CD4-positive, alpha-beta T cell treated with Interferon alpha-2 for 1 hour (primary cell): ENCODE results near the gene RASGEF1C.
"Not testable (repeated sequence)": the region's sequence is repeated elsewhere in the genome, so short reads cannot be mapped to it uniquely, and the experiment has no call there.

ENCODE experiments used
- DNase-seq, 2 donors: peaks; one replicate each; pipeline ENCODE4 v3.0.0-alpha.2; 2020 to 2022

Gene RASGEF1C

DNA sequence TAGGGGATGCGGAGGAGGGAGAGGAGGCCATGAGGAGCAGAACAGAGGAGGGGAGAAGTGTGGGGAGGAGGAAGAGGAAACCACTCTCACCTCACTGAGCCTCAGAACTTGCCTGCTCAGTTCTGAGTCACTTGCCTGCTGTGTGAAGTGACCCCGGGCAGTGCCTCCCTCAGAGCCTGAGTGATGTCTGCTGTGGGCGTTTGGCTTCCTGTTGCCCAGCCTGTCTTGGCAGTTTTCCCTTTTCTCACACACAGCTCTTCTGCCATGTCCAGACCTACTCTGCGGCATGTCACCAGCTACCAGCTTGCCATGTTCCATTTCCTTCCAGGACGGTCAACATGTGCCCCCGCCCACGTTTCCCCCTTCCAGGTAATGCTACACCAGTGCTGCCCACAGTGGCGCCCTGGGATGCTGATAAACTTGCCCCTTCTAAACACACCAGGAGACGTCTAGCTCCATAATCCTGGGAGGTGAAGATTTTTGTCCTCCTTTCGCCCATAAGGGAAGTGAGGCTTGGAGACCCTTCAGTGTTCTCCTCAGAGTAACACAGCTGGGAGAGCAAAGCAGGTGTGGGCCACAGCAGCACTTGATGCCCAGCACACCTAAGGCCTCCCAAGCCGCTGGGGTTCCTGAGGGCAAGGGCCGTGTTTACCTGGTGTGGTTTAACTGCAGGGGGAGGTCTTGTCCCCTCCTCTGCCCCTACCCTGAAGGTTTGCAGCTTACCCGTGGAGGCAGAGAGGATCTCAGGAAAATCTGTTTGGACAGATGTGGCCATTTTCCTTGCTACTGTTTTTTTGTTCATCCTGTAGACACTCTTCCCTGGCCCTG is 73.7 kb downstream of the RASGEF1C start:
- DNase-seq = no peak

DNA sequence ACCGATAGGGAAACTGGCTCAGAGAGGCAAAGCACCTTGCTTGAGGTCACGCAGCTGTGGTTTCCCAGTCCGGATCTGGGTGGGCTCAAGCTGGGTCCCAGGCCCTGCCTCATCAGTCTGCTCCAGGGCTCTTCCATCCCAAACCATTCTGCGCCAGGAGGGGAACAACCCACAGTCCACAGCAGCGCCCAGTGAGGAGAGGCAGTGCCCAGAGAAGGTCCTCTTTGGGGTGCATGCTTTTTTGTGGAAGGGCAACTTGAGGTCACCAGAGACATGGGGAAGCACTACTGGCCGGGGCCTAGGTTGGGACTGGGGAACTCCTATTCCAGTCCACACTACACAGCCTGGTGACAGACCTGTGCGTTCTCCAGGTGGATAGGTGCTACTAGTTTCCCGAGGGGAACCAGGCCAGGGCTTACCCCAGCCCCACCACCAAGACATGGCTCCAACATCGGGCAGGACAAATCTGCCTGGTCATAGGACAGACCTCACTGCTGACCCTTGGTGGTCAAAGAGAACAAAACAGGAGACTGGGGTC is 75.0 kb downstream of the RASGEF1C start:
- DNase-seq = no peak

- DNase-seq = no peak
Measured at GRCh38 chr5:180133551-180133950, 75.5 kb downstream of the RASGEF1C start.

DNA sequence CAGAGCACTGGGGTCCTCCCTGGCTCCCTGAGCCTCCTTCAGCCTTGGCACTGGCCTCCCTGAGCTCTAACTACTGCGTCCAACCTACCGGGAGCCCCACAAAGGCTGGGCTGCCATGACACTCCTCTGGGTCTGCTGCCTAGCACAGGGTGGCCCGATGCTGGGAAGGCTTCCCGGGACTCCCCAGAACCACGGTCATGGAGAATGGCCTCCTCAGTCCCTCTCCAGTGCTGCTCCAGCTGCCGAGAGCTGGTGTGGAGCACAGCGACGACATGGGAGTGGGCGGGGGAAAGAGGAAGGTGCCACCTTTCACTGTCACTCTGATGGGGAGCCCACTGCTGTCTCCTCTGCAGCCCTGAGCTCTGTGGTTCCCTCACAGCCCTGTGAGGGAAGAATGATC is 76.0 kb downstream of the RASGEF1C start:
- DNase-seq = no peak

GRCh38 chr5:180130876-180131740 is 77.9 kb downstream of the RASGEF1C start:
- no peak for DNase-seq

DNA sequence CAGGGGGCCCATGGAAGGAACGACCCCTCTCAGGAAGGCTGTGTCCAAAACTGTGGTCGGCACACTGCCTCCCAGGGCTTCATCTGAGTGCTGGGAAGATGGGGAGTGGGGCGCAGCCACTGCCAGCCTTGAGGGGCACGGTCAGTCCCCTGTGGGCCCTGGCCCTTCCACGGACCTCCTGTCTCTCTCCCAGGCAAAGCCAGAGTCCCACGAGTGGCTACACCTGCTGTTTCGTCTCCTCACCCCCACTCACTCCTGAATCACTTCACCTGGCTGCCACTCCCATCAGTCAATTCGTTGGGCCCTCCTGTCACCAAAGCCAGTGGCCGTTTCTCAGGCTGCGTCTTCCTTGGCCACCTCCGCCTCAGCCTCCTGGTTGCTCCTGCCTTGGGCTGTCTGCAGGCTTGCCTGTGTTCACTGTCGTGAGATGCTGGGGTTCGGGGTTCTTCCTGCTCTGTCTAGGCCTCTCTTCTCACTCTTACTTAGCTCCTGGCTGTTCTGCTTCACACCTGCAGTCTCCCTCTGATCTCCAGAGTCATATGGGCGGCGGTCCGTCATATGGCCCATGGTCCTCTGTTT is 78.6 kb downstream of the RASGEF1C start:
- no peak for DNase-seq

- DNase-seq = no peak
Measured at GRCh38 chr5:180129291-180130190, 79.5 kb downstream of the RASGEF1C start.

DNA sequence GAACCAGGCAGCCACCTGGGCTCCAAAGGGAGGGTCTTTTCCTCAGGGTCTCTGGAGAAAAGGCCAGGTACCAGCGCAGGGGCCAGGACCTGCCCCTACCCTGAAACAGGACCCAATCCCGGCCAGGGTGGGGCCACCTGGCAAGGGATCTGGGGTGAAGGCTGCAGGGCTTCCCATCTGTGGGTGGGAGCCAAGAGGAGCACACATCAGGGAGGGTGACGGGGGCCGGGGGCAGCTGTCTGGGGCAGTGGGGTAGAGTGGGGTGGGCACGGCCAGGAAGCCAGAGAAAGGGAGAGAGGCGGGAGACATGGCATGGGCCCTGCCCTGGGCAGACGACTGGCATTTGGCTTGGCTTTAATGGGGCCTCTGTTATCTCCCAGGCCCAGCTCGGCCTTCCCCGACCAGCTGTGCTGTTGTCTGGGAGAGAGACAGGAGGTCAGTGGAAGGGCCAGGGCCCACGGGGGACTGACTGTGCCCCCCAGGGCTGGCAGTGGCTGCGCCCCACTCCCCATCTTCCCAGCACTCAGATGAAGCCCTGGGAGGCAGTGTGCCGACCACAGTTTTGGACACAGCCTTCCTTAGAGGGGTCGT is 80.2 kb downstream of the RASGEF1C start:
- DNase-seq = no peak

- no peak for DNase-seq
Measured at GRCh38 chr5:180127682-180128670, 81.0 kb downstream of the RASGEF1C start.

- peak in 1 of 2 donors; percentile 17 for DNase-seq
Measured at GRCh38 chr5:180126716-180127681, 82.0 kb downstream of the RASGEF1C start.

DNA sequence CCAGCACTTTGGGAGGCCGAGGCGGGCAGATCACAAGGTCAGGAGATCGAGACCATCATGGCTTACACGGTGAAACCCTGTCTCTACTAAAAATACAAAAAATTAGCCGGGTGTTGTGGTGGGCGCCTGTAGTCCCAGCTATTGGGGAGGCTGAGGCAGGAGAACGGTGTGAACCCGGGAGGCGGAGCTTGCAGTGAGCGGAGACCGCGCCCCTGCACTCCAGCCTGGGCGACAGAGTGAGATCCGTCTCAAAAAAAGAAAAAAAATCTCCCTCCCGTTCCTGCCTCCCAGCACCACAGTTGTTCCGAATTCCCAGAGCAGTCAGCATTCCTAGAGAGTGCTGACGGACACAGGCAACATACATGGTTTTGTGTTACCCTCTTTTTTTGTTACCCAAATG is 82.9 kb downstream of the RASGEF1C start:
- not testable (repeated sequence) for DNase-seq

GRCh38 chr5:180124662-180125061 is 84.3 kb downstream of the RASGEF1C start:
- not testable (repeated sequence) for DNase-seq

GRCh38 chr5:180122875-180123274 is 86.1 kb downstream of the RASGEF1C start:
- DNase-seq = no peak

GRCh38 chr5:180121826-180122413 is 87.1 kb downstream of the RASGEF1C start:
- DNase-seq = no peak

DNA sequence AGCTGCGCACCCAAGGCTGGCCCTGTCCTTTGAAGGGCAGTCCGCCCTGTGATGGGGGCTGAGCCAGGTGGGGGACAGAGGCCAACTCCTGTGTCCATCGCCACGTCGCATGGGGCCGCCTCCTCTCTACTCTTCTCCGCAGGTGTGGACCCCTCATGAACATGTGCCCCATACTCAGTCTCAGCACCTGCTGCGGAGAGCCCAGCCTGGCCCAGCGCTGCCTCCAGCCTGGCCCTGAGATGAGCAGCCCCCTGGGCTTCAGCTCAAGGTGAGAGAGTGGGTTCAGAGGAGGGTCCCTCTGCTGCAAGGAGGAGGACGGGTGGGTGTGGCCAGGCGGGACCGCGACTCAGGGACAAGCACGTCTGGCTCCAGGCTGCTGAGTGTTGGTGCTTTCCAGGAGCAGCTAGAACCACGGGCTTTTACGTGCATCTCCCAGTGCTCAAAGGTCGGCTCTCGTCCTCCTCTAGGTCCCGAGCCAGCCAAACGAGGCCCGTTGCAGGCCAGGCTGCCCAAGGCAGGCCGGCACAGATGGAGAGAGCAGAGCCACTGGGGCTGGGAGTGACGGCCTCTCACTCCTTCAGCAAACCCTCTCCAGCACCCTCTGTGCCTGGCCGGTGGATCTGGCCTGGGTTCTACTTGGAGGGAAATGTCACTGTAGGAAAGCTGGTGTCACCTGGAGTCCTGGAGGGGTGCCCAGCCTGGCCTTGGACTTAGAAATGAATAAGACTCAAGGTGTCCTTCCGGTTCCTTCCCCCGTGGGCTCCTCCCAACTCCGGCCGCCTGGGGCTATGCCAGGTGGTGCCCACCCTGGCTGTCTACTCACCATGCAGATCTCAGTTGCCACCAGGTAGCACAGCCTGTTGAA is 88.5 kb downstream of the RASGEF1C start:
- DNase-seq = no peak

DNA sequence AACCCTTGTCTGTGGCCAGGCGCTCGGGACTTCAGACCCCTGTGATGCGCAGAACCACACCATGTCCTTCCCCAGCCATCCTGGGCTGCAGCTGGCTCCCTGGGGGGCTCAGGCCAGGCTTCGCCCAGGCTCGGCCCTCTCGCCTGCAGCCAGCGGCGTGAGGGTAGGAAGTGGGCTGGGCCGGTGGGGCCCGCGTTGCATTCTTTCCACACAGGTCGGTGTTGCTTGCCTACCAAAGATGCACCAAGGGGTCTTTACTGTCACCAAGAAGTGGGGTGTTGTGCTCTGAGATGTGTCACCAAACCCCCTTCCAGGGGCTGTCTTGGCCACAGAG is 89.1 kb downstream of the RASGEF1C start:
- no peak for DNase-seq

DNA sequence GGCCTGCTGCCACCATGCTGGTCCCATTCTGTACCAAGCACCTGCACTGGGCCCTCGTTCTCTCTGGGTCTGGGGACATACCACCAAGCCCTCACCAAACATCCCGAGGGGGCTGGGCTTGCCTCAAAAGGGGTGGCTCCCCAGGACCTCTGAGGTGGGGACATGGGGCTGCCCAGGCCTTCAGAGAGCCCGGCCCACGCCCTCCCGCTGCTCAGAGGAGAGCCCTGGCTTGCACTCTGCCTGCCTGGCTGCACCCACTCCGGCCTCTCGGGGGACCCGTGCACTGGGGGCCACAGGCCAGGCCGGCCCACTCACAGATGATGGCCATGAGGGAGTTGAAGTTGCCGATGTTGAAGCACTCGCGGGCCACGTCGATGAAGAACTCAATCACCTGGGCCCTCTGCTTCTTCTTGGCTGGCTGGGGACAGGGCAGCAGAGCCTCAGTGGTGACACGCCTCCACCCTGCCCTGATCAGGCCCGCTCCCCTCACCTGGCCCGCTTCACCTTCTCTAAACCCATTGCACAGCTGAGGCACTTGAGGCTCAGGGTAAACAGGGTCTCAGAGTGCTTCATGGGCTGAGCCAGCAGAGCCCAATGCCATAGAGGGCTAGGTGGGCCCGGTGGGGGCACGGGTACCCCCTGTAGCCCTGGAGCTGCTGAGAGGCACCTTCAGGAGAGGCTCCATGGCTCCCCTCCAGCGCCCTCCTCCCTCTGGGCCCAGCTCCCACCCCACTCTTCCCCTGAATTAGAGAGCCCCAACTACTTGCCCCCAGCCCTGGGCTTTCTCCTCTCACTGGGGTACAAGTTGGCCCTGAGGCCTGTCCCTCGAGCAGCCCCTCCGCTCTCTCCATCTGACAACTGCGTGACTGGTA is 89.7 kb downstream of the RASGEF1C start:
- DNase-seq = no peak
